IgD-negative memory B cell (primary cell): ENCODE data around the gene NEDD4L. TPM values are rescaled to one million over a fixed set of nuclear protein-coding genes. Genes with fewer than 3 reads are reported as not detected.

Experiments used
- H3K27ac Mint-ChIP-seq, 3 donors: one replicate each; pipeline ENCODE4 v1.8.0; 2020 to 2022; ENCODE audit warnings: mild to moderate bottlenecking in 3 of 3, mixed read lengths in 3 of 3, moderate library complexity in 1 of 3
- H3K27me3 Mint-ChIP-seq: one replicate; pipeline ENCODE4 v1.8.0; 2021; ENCODE audit warnings: mixed read lengths
- H3K36me3 Mint-ChIP-seq: one replicate; pipeline ENCODE4 v1.8.0; 2020; ENCODE audit warnings: mild to moderate bottlenecking, mixed read lengths
- H3K4me1 Mint-ChIP-seq, 3 donors: one replicate each; pipeline ENCODE4 v1.8.0; 2020 to 2022; ENCODE audit warnings: mixed read lengths in 3 of 3, mild to moderate bottlenecking in 1 of 3
- H3K4me3 Mint-ChIP-seq, 4 donors: one replicate each; pipeline ENCODE4 v1.8.0; 2020 to 2022; ENCODE audit warnings: mild to moderate bottlenecking in 4 of 4, mixed read lengths in 4 of 4, moderate library complexity in 3 of 4
- H3K9me3 Mint-ChIP-seq, 3 donors: one replicate each; pipeline ENCODE4 v1.8.0; 2020 to 2021; ENCODE audit warnings: mixed read lengths in 3 of 3, mild to moderate bottlenecking in 1 of 3
- polyA plus RNA-seq: library from polyadenylated mRNA; unstranded; fragments of 300-500 nt; fragmentation: Illumina TruSeq; gene quantifications from one replicate; pipeline ENCODE4 v1.2.3, GENCODE V29; 2021

Gene NEDD4L
- polyA plus RNA-seq, 1 donor from 2014 or later = 9.6 TPM

GRCh38 chr18:58405107-58405898 lies 361.3 kb downstream of the NEDD4L start:
- Mint-ChIP-seq H3K4me3 (no peak overlapping the region), H3K9me3 (no peaks in the 10 kb centered on the region), H3K4me1 (no peaks in the 10 kb centered on the region), H3K36me3 (no peaks in the 10 kb centered on the region), H3K27me3 (no peaks in the 10 kb centered on the region), H3K27ac (no peak overlapping the region)

GRCh38 chr18:58407263-58407648 lies 363.2 kb downstream of the NEDD4L start:
- no peaks in the 10 kb centered on the region for H3K36me3 Mint-ChIP-seq
- no peaks in the 10 kb centered on the region for H3K9me3 Mint-ChIP-seq
- no peak overlapping the region for H3K4me3 Mint-ChIP-seq
- H3K27me3 Mint-ChIP-seq = no peaks in the 10 kb centered on the region
- no peaks in the 10 kb centered on the region for H3K4me1 Mint-ChIP-seq
- no peak overlapping the region for H3K27ac Mint-ChIP-seq

- Mint-ChIP-seq H3K36me3 (no peaks in the 10 kb centered on the region), H3K4me1 (no peaks in the 10 kb centered on the region), H3K27me3 (no peaks in the 10 kb centered on the region), H3K27ac (no peak overlapping the region), H3K4me3 (no peak overlapping the region), H3K9me3 (no peaks in the 10 kb centered on the region)
Observed at GRCh38 chr18:58407649-58408407, 363.8 kb downstream of the NEDD4L start.

- Mint-ChIP-seq H3K27ac (no peak overlapping the region), H3K36me3 (no peaks in the 10 kb centered on the region), H3K27me3 (no peaks in the 10 kb centered on the region), H3K9me3 (no peaks in the 10 kb centered on the region), H3K4me1 (no peaks in the 10 kb centered on the region), H3K4me3 (no peak overlapping the region)
Observed at GRCh38 chr18:58408665-58409064, 364.6 kb downstream of the NEDD4L start.

GRCh38 chr18:58409802-58410445 lies 365.9 kb downstream of the NEDD4L start:
- Mint-ChIP-seq H3K36me3 (no peaks in the 10 kb centered on the region), H3K27me3 (no peaks in the 10 kb centered on the region), H3K4me3 (no peak overlapping the region), H3K4me1 (no peaks in the 10 kb centered on the region), H3K27ac (no peak overlapping the region), H3K9me3 (no peaks in the 10 kb centered on the region)

- no peaks in the 10 kb centered on the region for H3K27me3 Mint-ChIP-seq
- H3K9me3 Mint-ChIP-seq = no peaks in the 10 kb centered on the region
- no peak overlapping the region for H3K4me3 Mint-ChIP-seq
- no peaks in the 10 kb centered on the region for H3K4me1 Mint-ChIP-seq
- H3K36me3 Mint-ChIP-seq = no peaks in the 10 kb centered on the region
- no peak overlapping the region for H3K27ac Mint-ChIP-seq
Observed at GRCh38 chr18:58411323-58411722, 367.3 kb downstream of the NEDD4L start.

- Mint-ChIP-seq H3K36me3 (peaks cover 4% of the 10 kb centered on the region), H3K9me3 (no peaks in the 10 kb centered on the region), H3K4me1 (no peaks in the 10 kb centered on the region), H3K27me3 (peaks cover 2% of the 10 kb centered on the region), H3K4me3 (no peak overlapping the region), H3K27ac (no peak overlapping the region)
Observed at GRCh38 chr18:58412844-58413666, 369.0 kb downstream of the NEDD4L start.

- Mint-ChIP-seq H3K4me3 (no peak overlapping the region), H3K4me1 (no peaks in the 10 kb centered on the region), H3K27ac (no peak overlapping the region), H3K27me3 (peaks cover 2% of the 10 kb centered on the region), H3K36me3 (peaks cover 4% of the 10 kb centered on the region), H3K9me3 (no peaks in the 10 kb centered on the region)
Observed at GRCh38 chr18:58413667-58414628, 369.9 kb downstream of the NEDD4L start.

- Mint-ChIP-seq H3K27ac (no peak overlapping the region), H3K9me3 (peaks cover 0 to 2% (median 0%) of the 10 kb centered on the region in 3 donors), H3K27me3 (peaks cover 2% of the 10 kb centered on the region), H3K36me3 (peaks cover 4% of the 10 kb centered on the region), H3K4me3 (no peak overlapping the region), H3K4me1 (no peaks in the 10 kb centered on the region)
Observed at GRCh38 chr18:58416014-58416703, 372.1 kb downstream of the NEDD4L start.

GRCh38 chr18:58416704-58417683 lies 373.0 kb downstream of the NEDD4L start:
- Mint-ChIP-seq H3K4me1 (no peaks in the 10 kb centered on the region), H3K36me3 (peaks cover 4% of the 10 kb centered on the region), H3K9me3 (peaks cover 0 to 2% (median 0%) of the 10 kb centered on the region in 3 donors), H3K27me3 (peaks cover 2% of the 10 kb centered on the region), H3K4me3 (no peak overlapping the region), H3K27ac (no peak overlapping the region)

GRCh38 chr18:58417752-58418151 lies 373.7 kb downstream of the NEDD4L start:
- Mint-ChIP-seq H3K27ac (no peak overlapping the region), H3K27me3 (peaks cover 5% of the 10 kb centered on the region), H3K4me1 (no peaks in the 10 kb centered on the region), H3K9me3 (peaks cover 0 to 2% (median 0%) of the 10 kb centered on the region in 3 donors), H3K4me3 (no peak overlapping the region), H3K36me3 (peaks cover 4% of the 10 kb centered on the region)

GRCh38 chr18:58418361-58418760 lies 374.3 kb downstream of the NEDD4L start:
- peaks cover 7% of the 10 kb centered on the region for H3K27me3 Mint-ChIP-seq
- H3K4me1 Mint-ChIP-seq = no peaks in the 10 kb centered on the region
- H3K36me3 Mint-ChIP-seq = peaks cover 4% of the 10 kb centered on the region
- peaks cover 0 to 2% (median 0%) of the 10 kb centered on the region in 3 donors for H3K9me3 Mint-ChIP-seq
- H3K27ac Mint-ChIP-seq = no peak overlapping the region
- H3K4me3 Mint-ChIP-seq = no peak overlapping the region
